Amniotic epithelial cell (primary cell): ENCODE data around the gene CHCHD6.
A peak's percentile ranks its signal among the peaks of the same experiment; 100 is the strongest.

Source experiments
- DNase-seq: peaks from one replicate; pipeline ENCODE4 v3.0.0-alpha.2; 2010; ENCODE audit warnings: low read depth

CHCHD6 gene

DNA sequence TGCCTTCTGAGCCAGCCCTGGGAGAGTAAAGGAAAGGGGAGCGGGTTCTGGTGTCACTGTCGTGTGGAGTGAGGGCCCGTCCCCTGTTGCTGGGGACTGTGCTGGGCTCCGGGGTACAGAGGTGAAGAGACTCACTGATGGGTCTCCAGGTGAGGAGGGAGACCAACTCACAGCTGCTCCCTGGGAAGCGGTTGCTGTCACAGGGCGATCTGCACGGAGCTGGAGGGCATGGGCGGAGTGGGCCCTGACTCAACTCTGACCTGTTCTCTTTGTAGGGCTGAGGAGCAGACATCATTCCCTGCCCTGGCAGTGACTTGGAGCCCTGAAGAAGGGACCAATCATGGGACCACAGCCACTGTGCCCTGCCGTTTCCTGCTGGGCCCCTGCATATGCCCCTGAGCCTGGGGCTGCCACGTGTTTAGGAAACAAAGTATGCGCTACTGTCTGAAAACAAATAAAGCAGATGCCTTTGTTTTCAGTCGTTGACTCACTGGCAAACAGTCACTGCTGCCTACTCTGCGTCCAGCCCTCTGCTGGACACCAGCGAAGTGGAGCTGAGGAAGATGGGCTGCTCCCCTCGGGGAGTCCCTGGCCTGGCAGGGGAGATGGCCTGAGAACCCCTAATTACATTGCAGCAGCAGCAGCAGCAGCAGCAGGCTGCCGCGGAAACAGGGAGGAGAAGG, 256.0 kb downstream of the CHCHD6 start:
- peak; percentile 15 for DNase-seq

DNA sequence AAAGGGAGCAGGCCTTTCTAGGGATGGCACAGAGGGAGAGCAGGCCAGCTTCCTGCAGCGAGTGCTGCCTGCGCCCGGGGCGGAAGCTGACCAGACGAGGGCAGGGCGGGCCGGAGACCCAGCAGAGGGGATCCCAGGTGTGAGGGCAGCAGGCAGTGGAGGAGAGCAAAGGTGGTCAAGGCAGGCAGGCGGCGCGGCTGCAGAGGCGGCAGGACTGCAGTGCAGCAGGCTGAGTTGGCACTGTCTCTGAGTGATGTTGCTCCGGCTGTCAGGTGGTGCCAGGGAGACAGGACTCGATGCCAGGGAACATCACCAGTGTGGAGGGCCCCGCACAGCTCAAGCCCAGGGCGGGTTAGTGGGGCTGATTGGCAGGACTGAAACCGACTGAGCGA, 256.6 kb downstream of the CHCHD6 start:
- no peak for DNase-seq

DNA sequence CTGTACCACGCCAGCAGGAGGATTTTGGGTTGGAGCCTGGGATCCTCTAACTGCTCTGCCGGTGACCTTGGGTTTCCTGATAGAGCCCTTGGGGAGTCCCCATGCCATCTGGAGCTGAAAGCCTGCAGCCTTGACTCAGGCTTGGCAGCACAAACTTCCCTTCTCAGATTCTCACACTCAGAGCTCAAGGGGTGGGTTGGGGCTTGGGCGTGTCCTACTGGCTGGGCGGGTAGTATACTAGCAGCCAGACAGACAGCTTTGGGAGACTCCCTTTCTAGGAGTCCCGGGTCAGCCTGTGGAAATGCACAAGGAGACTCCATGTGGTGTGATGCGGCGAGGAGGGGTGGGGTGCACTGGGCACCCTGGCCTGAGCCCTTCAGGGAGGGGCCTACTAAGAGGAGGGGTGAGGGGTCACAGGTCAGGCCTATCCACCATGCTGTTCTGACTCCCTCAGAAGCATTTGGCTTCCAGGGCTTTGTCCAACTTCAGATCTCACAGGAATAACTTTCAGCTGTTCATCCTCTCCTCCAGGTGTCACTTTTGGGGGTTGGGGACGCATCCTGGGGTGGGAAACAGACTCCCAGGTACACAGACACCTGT, 257.3 kb downstream of the CHCHD6 start:
- DNase-seq: no peak

DNA sequence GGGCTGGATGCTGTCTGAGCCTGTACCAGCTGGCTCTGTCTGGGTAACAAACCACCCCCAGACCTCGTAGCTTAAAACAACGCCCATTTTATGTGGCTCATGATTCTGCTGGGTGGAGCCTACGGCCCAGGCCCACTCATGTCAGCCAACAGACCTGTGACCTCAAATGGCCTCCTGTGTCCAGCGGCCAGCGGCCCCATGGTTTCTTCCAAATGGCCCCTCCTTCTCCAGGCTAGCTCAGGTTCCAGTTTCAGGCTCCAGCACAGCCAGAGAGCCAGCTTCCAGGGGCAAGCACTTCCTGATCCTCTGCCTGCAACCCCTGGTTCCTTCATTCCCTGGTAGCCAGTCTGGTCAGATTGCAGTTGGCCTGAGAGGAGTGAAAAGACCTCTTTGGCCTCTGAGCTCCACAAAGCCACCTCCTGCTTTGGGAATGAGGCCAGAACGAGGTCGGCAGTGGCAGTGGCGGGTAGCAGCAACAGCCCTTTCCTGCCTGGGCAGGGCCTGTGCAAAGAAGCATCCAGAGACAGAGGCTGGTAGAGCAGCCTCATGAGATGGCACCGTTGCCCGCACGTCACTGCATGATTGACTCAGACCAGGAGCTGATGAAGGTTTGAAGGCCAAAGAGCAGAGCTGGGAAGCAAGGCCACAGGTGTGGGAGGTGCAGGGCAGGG, 257.9 kb downstream of the CHCHD6 start:
- no peak for DNase-seq

DNA sequence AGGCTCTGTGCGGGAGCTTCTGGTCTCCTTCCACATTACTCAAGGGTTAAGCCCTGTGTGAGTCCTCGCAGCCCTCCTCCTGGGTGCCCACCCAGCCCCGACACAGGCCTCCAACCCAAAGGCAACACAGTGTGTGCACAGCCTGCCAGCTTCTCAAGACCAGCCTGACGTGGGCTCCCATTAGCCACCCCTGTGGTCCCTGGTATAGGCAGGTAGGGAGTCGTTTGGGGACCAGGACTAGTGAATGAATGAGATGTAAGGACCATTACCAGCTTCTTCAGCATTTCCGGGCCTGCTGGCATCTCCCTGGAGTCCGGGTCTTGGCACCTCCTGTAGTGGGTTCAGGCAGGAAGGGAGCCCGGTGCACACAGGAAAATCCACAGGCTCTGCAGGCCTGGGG, 258.7 kb downstream of the CHCHD6 start:
- no peak for DNase-seq

DNA sequence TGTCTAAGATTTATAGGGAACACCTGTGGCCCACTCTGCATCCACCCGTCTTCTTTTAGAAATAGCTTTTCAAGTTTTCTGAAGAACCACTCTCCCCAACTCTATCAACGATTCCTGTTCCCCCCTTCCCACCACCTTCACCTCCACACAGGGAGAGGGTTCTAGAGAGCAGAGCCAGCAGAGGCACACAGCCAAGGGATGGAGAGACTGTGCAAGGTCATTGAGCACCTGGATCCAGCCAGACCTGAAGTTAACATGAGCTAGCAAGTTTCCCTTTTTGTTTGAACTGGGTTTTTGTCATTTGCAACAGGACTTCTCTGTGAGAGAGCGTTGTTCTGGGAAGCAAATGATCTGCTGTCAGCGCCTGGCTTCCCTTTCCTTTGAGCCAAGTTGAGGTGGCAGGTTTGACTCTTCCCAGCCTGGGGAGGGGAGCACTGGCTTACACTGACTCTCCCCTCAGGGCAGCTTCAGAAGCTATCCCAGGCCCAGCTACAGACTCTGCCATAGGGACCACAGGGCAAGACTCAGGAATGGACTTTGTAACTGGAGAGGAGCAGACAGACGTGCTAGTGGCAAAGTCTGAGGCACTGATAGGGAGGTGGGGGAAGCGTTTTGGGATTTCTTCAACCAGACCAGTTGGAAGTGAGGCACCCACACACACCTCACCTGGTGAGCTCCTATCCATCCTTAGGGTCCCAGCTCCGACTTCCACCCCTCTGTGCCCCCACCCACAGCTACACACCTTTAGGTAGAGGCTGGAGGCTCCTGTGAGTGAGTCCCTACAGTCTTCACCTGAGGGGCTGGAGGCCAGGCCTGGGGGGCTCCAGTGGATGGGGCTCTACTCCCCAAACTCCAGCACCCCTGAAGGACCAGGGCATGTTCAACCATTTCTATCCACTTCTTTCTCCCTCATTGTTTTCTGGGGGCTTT, 259.5 kb downstream of the CHCHD6 start:
- DNase-seq: no peak

DNA sequence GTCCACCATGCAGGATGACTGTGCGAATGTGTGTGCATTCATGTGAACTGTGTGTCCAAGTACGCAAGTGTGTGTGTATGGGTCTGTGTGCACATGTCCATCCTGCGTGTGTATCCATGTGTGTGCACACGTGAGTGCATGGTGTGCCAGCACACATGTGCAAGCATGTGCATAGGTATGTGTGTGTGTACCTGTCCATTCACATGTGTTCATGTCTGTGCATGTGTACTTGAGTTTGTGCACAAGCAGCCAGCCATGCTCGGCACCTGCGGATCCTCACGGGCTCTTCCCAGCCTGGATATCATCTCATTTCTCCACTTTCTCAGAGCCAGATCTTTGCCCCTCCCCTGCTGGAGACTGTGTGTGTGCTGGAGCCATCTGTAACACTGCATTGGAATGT, 260.2 kb downstream of the CHCHD6 start:
- no peak for DNase-seq

DNA sequence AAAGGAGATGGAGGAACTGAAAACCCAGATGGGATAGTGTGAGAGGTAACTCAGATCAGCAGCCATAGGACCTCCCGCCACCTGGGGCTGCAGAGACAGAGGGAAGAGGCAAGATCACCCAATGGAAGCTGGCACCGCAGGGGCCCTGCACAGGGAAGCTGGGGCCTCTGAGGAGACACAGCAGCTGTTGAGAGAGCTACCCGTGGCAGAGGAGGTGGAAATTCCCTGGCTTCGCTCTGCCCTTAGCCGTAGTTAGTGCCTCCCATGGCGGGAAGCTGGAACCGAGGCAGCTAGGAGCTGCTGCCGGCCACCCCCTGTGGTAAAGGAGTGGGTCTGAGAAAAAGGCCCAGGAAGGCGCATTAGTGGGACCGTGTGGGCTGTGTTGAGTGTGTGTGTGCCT, 260.9 kb downstream of the CHCHD6 start:
- no peak for DNase-seq

DNA sequence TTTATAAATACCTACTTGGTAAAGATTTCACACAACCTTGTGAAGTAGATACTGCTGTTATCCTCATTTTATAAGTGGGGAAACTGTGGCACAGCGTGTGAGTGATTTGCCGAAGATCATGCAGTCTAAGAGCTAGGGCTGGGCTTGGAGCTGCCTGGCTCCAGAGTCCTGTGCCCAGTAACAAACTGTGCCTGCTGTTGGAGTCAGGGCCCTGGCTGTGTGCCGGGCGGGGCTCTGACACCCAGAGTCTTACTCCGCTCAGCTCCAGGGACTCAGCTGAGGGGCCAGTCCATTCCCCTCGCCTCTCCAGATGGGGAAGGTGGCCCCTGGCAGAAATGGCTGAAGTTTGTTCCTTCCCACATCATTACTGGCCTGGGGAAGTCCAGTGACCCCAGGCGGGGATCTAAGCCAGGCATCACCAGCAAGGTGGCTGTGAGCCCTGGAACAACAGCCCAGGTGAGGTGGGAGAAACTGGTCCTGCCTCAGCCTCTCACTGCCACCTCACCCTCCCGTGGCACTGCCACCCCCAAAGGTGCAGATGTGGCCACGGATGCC, 261.6 kb downstream of the CHCHD6 start:
- DNase-seq: no peak

DNA sequence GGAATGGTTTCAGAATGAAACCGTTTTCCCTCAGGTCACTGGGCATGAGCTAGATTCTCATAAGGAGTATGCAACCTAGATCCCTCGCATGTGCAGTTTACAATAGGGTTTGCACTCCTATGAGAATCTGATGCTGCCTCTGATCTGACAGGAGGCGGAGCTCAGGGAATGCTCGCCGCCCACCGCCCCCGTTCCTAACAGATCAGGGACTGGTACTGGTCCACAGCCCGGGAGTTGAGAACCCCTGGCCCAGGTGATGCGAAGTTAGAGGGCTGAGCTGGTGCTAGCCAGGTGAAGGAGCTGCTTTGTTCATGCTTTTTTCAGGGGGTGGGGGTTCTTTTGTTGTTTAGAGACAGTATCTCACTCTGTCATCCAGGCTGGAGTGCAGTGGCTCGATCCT, 263.3 kb downstream of the CHCHD6 start:
- no peak for DNase-seq

DNA sequence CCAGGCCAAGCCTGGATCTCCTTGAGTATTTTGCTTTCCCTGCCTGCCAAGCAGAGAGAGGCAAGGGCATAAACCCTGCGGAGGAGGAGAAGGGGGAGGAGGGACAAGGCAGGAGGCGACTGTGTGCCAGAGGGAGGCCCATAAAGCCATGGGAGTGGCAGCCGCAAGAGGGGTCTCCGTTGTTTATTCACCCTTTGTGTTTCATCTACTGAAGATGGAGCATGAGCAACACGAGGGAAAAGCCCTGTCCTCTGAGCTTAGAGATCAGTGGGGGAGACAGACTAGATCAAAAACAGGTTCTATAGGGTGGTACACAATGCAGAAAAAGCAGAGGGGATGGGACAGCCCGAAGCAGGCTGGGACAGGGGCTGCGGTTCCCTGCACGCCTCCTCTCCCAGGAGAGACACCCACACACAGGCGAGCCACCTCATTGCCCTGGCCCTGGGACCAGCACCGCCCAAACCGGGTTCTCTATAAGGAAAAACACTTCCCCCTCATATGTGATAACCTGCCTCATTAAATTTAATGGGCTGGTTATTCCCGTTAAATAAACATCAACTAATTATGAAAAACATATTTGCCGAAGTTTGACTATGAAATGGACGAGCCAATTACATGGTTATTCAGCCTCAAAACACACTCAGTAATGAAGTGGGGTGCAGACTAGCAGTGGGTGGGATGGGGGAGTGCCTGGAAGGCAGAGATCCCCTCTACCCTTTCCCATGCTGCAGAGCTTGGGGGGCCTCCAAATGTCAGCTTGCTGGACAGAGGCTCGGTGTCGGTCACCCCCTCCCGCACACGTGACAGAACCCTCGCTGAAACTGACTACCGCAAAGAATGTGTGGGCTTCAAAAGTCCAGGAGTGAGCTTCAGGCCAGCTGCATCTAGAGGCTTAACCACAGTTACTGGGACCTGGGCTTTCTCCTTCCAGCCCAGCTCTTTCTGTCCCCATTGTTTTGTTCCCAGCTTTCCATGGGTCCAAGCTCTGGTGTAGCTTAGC, 264.7 kb downstream of the CHCHD6 start:
- no peak for DNase-seq

DNA sequence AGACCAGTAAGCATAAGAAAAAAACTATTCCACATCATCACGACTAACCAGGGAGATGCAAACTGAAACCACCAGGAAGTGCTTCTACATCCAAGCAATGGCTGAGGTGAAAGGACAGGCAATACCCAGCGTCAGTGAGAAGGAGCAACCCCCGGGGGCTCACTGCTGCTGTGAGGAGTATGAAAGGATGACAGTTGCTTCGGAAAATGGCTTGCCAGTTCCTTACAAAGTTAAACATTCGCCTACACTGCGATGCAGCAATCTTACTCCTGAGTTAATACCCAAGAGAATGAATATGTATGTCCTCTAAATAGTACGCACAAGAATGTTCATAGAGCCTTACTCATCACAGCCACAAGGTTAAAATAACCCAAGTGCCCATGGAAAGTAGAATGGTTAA, 265.5 kb downstream of the CHCHD6 start:
- DNase-seq: peak; percentile 40

DNA sequence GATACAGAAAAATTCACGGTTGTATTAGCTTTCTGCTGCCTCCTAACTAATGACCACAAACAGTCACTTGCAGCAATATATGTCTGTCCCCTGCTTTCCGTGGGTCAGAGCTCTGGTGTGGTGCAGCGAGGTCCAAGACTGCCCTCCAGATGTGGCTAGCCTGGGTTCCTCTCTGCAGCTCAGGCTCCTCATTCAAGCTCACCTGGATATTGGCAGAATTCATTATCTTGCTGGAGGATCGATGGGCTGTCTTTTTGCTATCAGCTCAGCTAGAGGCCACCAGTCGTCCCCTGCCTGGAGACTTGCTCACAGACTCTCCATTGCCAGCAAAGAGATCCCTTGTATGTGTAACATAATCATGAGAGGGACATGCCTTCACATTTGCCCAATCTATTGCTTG, 266.1 kb downstream of the CHCHD6 start:
- no peak for DNase-seq

DNA sequence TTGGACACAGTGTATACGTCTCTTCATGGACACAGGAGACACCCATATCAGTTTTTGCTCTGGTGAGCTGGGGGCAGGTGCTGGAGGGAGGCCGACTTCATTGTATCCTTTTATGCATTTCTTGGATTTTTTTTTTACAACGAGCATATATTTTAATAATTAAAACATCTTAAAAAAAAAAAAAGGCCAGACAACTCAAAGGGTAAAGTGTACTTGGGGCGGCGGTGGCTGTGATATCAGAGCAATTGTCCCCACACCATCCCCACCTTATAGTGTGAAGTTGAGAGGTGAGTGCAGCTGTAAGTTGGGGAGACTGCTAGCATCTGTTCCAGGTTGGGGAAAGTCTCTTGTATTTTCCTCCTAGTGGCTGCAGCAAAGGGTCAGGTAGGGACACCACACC, 266.9 kb downstream of the CHCHD6 start:
- DNase-seq: no peak

DNA sequence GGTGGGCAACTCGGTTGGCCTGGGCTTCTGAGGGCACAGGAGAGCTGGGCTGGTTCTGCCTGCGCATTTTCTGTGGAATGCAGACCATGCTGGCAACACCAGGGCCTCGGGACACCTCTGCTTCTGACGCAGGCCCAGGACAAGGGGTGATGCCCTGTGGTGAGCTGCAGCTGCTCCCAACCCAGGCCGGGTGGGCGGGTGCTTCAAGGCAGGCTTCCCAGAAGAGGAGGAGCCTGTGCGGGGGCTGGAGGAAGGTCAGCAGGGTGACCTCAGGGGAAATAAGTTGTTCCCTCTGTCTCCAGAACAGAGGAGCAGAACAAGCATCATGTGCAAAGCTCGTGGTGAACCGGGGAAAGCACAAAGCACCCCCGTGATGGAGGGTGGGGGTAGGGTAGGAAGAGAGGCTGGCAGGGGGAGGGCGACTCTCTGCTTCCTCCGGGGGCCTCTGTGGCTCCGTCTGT, 267.9 kb downstream of the CHCHD6 start:
- DNase-seq: peak; percentile 58

DNA sequence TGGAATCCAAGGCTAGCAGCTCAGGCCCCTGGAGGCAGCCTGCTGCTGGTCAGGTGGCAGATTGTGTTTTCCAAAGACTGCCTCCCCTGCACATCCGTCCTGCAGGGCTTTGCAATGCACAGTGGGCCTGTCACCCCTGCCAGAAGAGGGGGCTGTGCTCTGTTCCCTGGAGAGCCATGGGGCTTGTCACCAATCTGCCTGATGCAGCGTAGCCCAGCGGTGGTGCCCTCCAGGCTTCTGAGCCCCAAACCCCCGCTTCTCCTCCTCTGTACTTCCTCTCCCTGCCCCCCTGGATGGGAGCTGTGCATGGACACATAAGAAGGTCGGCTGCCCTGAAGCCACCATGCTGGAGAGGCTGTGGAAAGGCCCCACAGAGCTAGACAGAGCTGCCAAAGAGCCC, 268.8 kb downstream of the CHCHD6 start:
- DNase-seq: no peak

DNA sequence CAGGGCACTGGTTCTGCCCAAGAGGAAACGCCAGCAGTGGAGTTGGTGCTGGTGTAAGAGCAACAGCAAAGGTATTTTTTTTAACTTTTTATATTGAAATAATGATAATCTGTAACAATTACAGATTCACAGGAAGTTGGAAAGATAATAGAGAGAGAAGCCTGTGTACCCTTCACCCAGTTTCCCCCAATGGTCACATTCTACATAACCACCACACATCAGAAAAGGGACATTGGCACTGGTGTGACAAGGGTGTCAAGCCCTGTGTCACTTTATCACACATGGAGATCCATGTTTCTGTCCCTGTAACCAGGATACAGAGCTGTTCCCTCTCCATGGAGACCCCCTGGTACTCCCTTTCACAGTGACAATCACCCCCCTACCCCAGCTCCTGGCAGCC, 269.8 kb downstream of the CHCHD6 start:
- no peak for DNase-seq

DNA sequence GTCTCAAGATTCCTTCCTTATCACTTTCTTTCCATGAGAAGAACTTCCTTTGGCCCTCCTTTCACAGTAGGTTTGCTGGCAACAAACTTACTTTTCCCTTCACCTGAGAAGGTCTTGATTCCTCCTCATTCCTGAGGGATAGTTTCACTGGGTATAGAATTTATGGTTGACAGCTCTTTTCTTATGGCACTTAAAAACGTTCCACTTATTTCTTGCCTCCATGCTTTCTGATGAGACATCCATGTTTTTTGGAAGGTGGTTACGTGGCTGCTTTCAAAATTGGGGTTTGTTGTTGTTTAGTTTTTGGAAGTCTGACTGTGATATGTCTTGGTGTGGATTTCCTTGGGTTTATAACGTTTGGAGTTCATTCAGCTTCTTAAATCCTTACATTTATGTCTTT, 270.7 kb downstream of the CHCHD6 start:
- DNase-seq: no peak

DNA sequence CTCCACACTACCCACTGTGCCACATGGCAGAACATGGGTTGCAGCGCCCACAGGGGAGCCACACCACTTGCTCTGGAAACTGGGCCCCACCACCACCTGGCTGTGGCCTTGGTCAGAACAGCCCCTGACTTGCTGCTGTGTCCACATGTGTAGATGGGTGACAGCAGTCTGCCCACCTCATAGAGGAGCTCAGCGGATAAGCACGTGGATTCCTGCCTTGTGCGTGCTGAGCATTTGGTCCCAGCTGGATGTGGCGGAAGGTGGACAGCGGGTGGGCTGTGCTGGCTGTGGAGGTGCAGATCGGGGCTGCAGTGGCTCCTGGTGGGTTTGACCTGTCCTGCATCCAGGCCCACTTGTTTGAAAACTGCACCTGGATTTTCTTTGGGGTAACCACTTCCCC, 272.9 kb downstream of the CHCHD6 start:
- DNase-seq: no peak

DNA sequence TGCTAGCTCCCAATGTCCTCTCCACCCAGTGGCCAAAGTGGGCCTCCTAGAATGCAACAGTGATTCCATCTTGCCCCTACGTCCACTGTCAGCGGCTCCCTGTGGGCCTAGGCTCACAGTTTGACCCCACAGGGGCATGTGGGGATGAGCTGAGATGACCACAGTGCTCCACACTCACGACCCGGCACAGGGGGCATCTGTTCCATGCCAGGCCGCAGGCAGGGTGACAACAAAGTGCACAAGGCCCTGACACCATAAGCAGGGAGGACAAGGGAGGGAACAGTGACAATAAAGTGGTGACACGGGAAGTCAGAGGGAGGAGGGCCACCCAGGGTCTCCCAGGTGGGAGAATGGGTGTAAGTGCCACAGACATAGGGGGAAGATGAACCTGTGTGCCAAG, 273.8 kb downstream of the CHCHD6 start:
- no peak for DNase-seq

DNA sequence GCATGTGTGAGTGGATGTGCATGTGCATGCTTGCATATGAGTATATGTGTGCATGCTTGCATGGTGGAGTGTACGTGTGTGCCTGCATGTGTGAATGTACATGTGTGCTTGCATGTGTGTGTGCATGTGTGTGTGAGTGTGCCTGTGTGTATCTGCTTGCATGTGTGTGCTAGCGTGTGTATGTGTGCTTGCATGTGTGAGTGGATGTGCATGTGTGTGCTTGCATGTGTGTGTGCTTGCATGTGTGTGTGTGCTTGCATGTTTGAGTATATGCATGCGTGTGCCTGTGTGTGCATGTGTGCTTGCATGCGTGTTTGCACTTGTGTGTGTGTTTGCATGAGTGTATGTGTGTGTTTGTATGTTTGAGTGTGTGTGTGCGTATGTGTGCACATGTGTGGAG, 274.3 kb downstream of the CHCHD6 start:
- DNase-seq: no peak
